Hepatocyte (in vitro differentiated cells): Measurements from ENCODE around the gene TIGAR. TPM values are rescaled to one million over a fixed set of nuclear protein-coding genes. Genes with fewer than 3 reads are reported as not detected.

Source experiments
- DNase-seq: peaks from one replicate; pipeline ENCODE4 v3.0.0-alpha.2; 2016; ENCODE audit warnings: low spot score
- H2AFZ ChIP-seq: fragments of 200-600 bp; sonication (generic); 2 replicates; pipeline ENCODE4 v1.6.0; 2016; ENCODE audit warnings: antibody characterized with exemption, mild to moderate bottlenecking
- H3K27ac ChIP-seq: fragments of 200-600 bp; sonication (generic); 2 replicates; pipeline ENCODE4 v1.5.1; 2016; ENCODE audit warnings: mild to moderate bottlenecking
- H3K27me3 ChIP-seq: fragments of 200-600 bp; sonication (generic); 2 replicates; pipeline ENCODE4 v1.6.1; 2016
- H3K36me3 ChIP-seq: fragments of 200-600 bp; sonication (generic); replicated peaks from 2 replicates; pipeline ENCODE4 v1.5.1; 2016; ENCODE audit warnings: low read depth; ENCODE audit not compliant: insufficient read depth
- H3K4me1 ChIP-seq: fragments of 200-600 bp; sonication (generic); 2 replicates; pipeline ENCODE4 v1.5.1; 2016; ENCODE audit warnings: mild to moderate bottlenecking, moderate library complexity; ENCODE audit not compliant: insufficient read depth
- H3K4me2 ChIP-seq: fragments of 200-600 bp; sonication (generic); 2 replicates; pipeline ENCODE4 v1.6.0; 2016
- H3K4me3 ChIP-seq: fragments of 200-600 bp; sonication (generic); 2 replicates; pipeline ENCODE4 v1.5.1; 2016; ENCODE audit warnings: mild to moderate bottlenecking
- H3K79me2 ChIP-seq: fragments of 200-600 bp; sonication (generic); 2 replicates; pipeline ENCODE4 v1.6.0; 2017; ENCODE audit warnings: mild to moderate bottlenecking
- H3K9me2 ChIP-seq: fragments of 200-600 bp; sonication (generic); replicated peaks from 2 replicates; pipeline ENCODE4 v1.6.0; 2017; ENCODE audit warnings: mild to moderate bottlenecking; ENCODE audit not compliant: insufficient read depth
- H3K9me3 ChIP-seq: fragments of 200-600 bp; sonication (generic); 2 replicates; pipeline ENCODE4 v1.5.1; 2016; ENCODE audit warnings: low read depth, mild to moderate bottlenecking
- H4K20me1 ChIP-seq: fragments of 200-600 bp; sonication (generic); 2 replicates; pipeline ENCODE4 v1.6.0; 2016; ENCODE audit warnings: mild to moderate bottlenecking; ENCODE audit not compliant: insufficient read depth, poor library complexity, severe bottlenecking
- CTCF ChIP-seq: fragments of 200-600 bp; sonication (generic); IDR thresholded peaks from 2 replicates; pipeline ENCODE4 v1.5.1; 2016; ENCODE audit warnings: antibody characterized with exemption, mild to moderate bottlenecking; ENCODE audit not compliant: poor library complexity
- EZH2 ChIP-seq: fragments of 200-600 bp; sonication (generic); IDR thresholded peaks from 2 replicates; pipeline ENCODE4 v1.6.1; 2016; ENCODE audit warnings: antibody characterized with exemption, mild to moderate bottlenecking, borderline replicate concordance
- EZH2phosphoT487 ChIP-seq: fragments of 200-600 bp; sonication (generic); IDR thresholded peaks from one replicate; pipeline ENCODE4 v1.6.1; 2018; ENCODE audit warnings: antibody characterized with exemption, mild to moderate bottlenecking, low read depth, moderate library complexity; ENCODE audit not compliant: unreplicated experiment, severe bottlenecking
- WGBS: methylation state at CpG from one replicate; pipeline ENCODE4 v1.1.6; 2016; ENCODE audit warnings: low lambda C conversion rate; ENCODE audit errors: missing lambda C conversion rate; 5-methylcytosine and 5-hydroxymethylcytosine counted together
- polyA plus RNA-seq: library from polyadenylated mRNA; unstranded; fragments of >200 nt; fragmentation: Nextera tagmentation; extraction: Ambion mirVana; gene quantifications from 2 replicates; pipeline ENCODE4 v1.2.1, GENCODE V29; 2016
- total RNA-seq: library from RNA; depleted of rRNA; stranded (reverse); fragments of >200 nt; gene quantifications from 2 replicates; pipeline ENCODE4 v1.2.3, GENCODE V29; 2014

TIGAR gene
- total and polyA plus RNA-seq, 2 experiments from 2014 or later: 7.9 to 9.8 TPM

GRCh38 chr12:4275016-4275869 lies 45.8 kb upstream of the TIGAR start:
- Histone ChIP-seq H3K9me2 (no peaks in the 10 kb centered on the region), H3K4me1 (peaks cover 51% of the 10 kb centered on the region), H3K36me3 (no peaks in the 10 kb centered on the region), H2AFZ (peak overlapping the region; percentile 35), H3K27ac (peak overlapping the region; percentile 98), H3K27me3 (no peaks in the 10 kb centered on the region), H3K9me3 (no peaks in the 10 kb centered on the region), H3K4me3 (peak overlapping the region; percentile 95), H4K20me1 (peaks cover 31% of the 10 kb centered on the region), H3K4me2 (peak overlapping the region; percentile 88), H3K79me2 (peaks cover 56% of the 10 kb centered on the region)
- TF ChIP-seq EZH2phosphoT487: no peak
- peak; percentile 53 for DNase-seq
- WGBS: under 1% methylated on average over 33 of the region's 43 CpGs

- TF ChIP-seq CTCF (no peak), EZH2 (no peak), EZH2phosphoT487 (no peak)
- Histone ChIP-seq H3K4me2 (peak overlapping the region; percentile 88), H3K36me3 (no peaks in the 10 kb centered on the region), H3K27me3 (no peaks in the 10 kb centered on the region), H3K4me3 (peak overlapping the region; percentile 95), H2AFZ (no peak overlapping the region), H3K4me1 (peaks cover 57% of the 10 kb centered on the region), H4K20me1 (peaks cover 37% of the 10 kb centered on the region), H3K9me3 (no peaks in the 10 kb centered on the region), H3K9me2 (no peaks in the 10 kb centered on the region), H3K27ac (peak overlapping the region; percentile 98), H3K79me2 (peaks cover 62% of the 10 kb centered on the region)
- DNase-seq: no peak
- 23% methylated on average over 14 of the region's 14 CpGs for WGBS
Measured at GRCh38 chr12:4275870-4276301, 45.1 kb upstream of the TIGAR start.

DNA sequence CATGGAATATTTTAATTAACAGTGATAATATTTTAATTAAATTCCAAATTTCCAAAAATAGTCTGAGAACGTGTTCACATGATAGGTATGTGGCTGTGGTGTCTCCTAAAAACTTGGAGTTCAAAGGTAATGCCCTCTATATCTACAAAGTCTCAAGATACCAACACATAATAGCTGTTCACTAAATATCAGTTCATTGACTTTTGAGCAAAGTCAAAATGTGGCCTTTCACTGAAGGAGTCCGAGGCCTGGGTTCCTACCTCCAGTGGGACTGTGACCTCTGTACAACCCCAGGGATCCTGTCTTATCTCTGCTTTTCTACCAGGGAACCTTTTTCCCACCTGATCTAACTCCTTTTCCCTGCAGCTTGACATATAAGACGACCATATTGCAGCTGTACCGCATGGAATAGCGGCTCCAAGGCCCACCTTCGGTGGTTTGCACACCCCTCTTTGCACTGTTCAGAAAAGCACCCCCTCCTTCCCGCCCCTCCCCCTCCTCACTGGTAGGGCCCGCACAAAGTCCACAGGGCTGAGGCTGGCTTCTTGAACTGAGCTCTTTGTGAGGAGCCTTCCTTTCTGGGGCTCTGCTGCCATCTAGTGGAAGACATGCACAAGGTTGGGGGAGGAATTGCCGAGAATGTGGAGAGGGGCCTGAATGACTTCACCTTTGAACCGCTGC lies 44.3 kb upstream of the TIGAR start:
- H3K4me3 ChIP-seq: peak overlapping the region; percentile 95
- H3K27ac ChIP-seq: peak overlapping the region; percentile 98
- no peaks in the 10 kb centered on the region for H3K36me3 ChIP-seq
- peaks cover 43% of the 10 kb centered on the region for H4K20me1 ChIP-seq
- no peak overlapping the region for H2AFZ ChIP-seq
- H3K4me1 ChIP-seq: peaks cover 64% of the 10 kb centered on the region
- peak overlapping the region; percentile 88 for H3K4me2 ChIP-seq
- WGBS: 3% methylated on average over 9 of the region's 10 CpGs
- TF ChIP-seq EZH2phosphoT487 (no peak), EZH2 (no peak), CTCF (peak; percentile 97)
- DNase-seq: peak; percentile 94
- H3K9me3 ChIP-seq: no peaks in the 10 kb centered on the region
- peaks cover 69% of the 10 kb centered on the region for H3K79me2 ChIP-seq
- H3K9me2 ChIP-seq: no peaks in the 10 kb centered on the region
- H3K27me3 ChIP-seq: no peaks in the 10 kb centered on the region

DNA sequence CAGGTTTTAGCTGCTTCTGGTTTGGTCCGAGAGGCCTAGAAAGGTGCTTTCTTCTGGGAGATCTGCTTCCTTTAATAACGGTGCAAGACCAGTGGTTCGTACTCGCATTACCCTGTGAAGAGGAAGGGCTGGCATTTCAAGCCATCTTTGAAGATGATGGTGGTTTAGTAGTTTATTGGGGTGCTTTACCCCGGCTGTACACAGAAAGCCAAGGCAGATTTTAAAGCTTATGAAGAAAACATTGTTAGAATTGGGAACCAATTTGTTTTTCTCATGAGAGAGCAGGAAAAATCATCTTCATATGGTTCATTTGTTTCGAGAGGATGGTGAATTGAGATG lies 43.8 kb upstream of the TIGAR start:
- 31% methylated on average over 6 of the region's 6 CpGs for WGBS
- H3K27ac ChIP-seq: peak overlapping the region; percentile 51
- peaks cover 48% of the 10 kb centered on the region for H4K20me1 ChIP-seq
- no peak for DNase-seq
- H3K36me3 ChIP-seq: no peaks in the 10 kb centered on the region
- peaks cover 74% of the 10 kb centered on the region for H3K79me2 ChIP-seq
- H3K9me3 ChIP-seq: no peaks in the 10 kb centered on the region
- peaks cover 64% of the 10 kb centered on the region for H3K4me1 ChIP-seq
- no peak for TF ChIP-seq EZH2
- H2AFZ ChIP-seq: no peak overlapping the region
- H3K4me2 ChIP-seq: peak overlapping the region; percentile 71
- H3K27me3 ChIP-seq: no peaks in the 10 kb centered on the region
- H3K4me3 ChIP-seq: no peak overlapping the region
- no peaks in the 10 kb centered on the region for H3K9me2 ChIP-seq
